Posterior vena cava (tissue), 2 donors: ENCODE data around the gene FBXW8. TPM values are rescaled to one million over a fixed set of nuclear protein-coding genes. Genes with fewer than 3 reads are reported as not detected.

Source experiments
- DNase-seq: peaks from one replicate; pipeline ENCODE4 v3.0.0-alpha.2; 2020; ENCODE audit warnings: low spot score
- intact Hi-C, 2 donors: fragments of 100-400 bp; cut with DNase I; formaldehyde crosslinking; loops; one replicate each; pipeline versions ENCODE4 v1.14.1 to v1.14.2; 2022 to 2023
- long read RNA-seq, 2 donors: library from polyadenylated mRNA; unstranded; transcript quantifications; one replicate each; pipeline ENCODE4 v2.0.0, GENCODE V29; 2020 to 2021
- total RNA-seq, 2 donors: library from RNA; stranded (reverse); fragmentation: NEBNext Ultra II Directional; extraction: Animal tissue kit (Norgen Biotek cat#: 25700); gene quantifications; one replicate each; pipeline ENCODE4 v1.2.1, GENCODE V29; 2021
- donor health status: DM: yes; HTN: yes; CAD: no.
- donor health status: DM: yes; HTN: yes; CAD: no.

The FBXW8 gene, protein sequence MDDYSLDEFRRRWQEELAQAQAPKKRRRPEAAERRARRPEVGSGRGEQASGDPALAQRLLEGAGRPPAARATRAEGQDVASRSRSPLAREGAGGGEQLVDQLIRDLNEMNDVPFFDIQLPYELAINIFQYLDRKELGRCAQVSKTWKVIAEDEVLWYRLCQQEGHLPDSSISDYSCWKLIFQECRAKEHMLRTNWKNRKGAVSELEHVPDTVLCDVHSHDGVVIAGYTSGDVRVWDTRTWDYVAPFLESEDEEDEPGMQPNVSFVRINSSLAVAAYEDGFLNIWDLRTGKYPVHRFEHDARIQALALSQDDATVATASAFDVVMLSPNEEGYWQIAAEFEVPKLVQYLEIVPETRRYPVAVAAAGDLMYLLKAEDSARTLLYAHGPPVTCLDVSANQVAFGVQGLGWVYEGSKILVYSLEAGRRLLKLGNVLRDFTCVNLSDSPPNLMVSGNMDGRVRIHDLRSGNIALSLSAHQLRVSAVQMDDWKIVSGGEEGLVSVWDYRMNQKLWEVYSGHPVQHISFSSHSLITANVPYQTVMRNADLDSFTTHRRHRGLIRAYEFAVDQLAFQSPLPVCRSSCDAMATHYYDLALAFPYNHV
- 10 to 100 TPM; 13.3 to 14.7 TPM for total RNA-seq
- long read RNA-seq, donor 1, partial matches to known transcripts = 3 of 12 reads
- long read RNA-seq, donor 1, other reads (novel, unspliced or antisense) = 7 of 12 reads
- long read RNA-seq, donor 2, full-length matches to known transcripts = 6 of 14 reads
- long read RNA-seq, donor 2, partial matches to known transcripts = 2 of 14 reads
- long read RNA-seq, donor 2, other reads (novel, unspliced or antisense) = 6 of 14 reads

- DNase-seq = peak; percentile 93
- intact Hi-C loops = no loop called here
These were observed at the start of gene FBXW8 for GRCh38 chr12:116910645-116911451. FBXW8 (plus strand) TSS chr12:116910950; CDS start chr12:116911038, 88 bp downstream.

DNA sequence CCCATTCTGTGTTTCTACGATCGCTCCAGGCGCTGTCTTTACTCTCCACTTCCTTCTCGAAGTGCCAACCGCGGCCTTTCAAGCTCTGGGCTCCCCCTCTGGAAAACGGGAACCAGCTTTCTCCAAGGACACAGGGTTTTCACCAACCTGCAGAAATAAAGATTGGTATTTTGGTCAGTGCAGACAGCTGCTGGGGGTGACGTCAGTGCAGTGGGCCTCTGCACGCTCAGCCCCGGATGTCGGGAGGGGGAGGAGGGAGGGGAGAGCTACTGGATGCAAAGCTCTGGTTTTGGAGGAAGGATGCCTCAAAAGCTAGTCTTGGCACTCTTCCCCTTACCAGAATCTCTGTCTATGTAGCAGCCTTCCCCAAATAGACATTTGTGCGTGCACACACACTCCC, 49.4 kb upstream of the FBXW8 start:
- intact Hi-C loops = no loop called here
- no peak for DNase-seq

DNA sequence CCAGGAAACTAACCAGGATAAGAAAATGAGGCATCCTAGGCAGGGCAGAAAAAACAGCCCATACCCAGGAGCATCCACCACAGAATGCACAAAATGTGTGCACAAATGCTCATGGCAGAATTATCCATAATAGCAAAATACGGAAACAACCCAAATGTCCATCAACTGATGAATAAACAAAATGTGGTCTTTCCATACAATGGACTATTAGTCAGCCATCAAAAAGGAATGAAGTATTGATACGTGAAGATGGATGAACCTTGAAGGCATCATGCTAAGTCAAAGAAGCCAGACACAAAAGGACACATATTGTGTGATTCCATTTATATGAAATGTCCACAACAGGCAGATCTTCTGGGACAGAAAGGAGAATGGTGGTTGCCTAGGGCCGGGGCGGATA, 48.6 kb upstream of the FBXW8 start:
- intact Hi-C loops = no loop called here
- DNase-seq = no peak

- DNase-seq = no peak
- intact Hi-C loops = no loop called here
These were observed 47.4 kb upstream of the FBXW8 start for GRCh38 chr12:116863275-116863767.

- intact Hi-C loops = no loop called here
- no peak for DNase-seq
These were observed 46.2 kb upstream of the FBXW8 start for GRCh38 chr12:116864371-116865160.

DNA sequence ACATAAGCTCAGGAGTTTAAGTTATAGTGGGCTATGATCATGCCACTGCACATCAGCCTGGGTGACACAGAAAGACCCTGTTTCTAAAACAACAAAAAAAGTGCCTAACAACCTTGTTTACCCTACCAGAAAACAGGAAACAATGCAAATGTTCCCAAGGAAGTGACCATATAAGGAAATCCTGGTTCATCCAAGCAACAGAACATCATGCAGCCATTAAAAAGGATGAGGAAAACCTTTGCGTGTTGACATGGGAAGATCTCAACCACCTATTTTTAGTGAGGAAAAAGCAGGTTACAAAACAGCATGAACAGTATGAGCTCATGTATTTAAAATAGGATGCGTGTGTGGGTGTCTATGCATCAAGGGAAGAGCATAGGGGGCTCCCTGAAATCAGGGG, 43.2 kb upstream of the FBXW8 start:
- intact Hi-C loops = no loop called here
- DNase-seq = no peak

DNA sequence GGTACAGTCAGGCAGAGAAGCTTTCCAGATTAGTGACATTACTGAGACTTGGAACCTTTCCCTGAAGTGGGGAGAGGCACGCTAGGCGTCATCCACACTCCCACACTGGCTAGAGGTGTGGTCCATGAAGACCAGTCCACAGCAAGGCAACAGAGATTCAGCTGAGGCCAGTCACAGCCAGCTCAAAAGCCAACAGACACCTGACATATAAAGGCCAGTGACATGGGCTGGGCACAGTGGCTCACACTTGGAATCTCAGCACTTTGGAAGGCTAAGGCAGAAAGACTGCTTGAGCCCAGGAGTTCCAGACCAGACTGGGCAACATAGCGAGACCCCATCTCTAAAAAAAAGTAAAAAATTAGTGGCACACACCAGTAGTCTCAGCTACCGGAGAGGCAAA, 40.4 kb upstream of the FBXW8 start:
- DNase-seq = no peak
- intact Hi-C loops = no loop called here

GRCh38 chr12:116874324-116874995, 36.3 kb upstream of the FBXW8 start:
- intact Hi-C loops = no loop called here

DNA sequence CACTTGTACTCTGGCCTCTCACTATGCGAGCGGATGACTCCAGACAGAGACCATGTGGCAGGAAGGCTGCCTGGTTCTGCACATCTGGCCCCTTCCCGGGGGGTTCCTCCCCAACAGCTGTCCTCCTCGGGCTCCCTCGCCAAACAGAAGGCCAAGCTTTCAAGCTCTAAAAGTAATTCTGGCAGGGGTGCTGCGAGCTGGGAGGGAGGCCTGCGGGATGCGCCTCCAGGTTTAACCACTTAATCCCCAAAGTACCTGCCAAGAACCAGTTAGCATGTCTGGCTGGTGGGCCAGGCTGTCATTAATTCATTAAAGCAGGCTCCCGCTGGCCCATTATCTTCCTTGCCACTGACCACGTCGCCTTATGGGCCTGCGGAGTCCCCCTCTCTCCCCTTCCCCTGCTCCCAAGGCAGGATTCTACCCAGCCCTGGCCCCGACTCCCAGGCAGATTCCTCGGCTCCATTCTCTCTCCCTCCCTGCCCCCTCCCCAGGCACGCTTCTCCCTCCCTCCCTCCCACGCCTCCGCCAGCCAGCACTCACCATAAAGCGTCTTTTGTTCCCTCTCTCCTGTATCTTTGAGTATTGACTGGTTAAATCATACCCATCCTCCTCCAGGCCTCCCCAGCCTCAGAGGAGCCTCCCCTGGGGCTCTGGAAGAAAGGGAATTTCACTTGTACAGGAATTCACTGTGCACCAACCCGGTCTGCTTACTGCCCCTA, 34.4 kb upstream of the FBXW8 start:
- peak; percentile 70 for DNase-seq
- intact Hi-C loops = no loop called here

More at GRCh38 chr12:116874324-116874995, 36.3 kb upstream of the FBXW8 start:
- DNase-seq = no peak

DNA sequence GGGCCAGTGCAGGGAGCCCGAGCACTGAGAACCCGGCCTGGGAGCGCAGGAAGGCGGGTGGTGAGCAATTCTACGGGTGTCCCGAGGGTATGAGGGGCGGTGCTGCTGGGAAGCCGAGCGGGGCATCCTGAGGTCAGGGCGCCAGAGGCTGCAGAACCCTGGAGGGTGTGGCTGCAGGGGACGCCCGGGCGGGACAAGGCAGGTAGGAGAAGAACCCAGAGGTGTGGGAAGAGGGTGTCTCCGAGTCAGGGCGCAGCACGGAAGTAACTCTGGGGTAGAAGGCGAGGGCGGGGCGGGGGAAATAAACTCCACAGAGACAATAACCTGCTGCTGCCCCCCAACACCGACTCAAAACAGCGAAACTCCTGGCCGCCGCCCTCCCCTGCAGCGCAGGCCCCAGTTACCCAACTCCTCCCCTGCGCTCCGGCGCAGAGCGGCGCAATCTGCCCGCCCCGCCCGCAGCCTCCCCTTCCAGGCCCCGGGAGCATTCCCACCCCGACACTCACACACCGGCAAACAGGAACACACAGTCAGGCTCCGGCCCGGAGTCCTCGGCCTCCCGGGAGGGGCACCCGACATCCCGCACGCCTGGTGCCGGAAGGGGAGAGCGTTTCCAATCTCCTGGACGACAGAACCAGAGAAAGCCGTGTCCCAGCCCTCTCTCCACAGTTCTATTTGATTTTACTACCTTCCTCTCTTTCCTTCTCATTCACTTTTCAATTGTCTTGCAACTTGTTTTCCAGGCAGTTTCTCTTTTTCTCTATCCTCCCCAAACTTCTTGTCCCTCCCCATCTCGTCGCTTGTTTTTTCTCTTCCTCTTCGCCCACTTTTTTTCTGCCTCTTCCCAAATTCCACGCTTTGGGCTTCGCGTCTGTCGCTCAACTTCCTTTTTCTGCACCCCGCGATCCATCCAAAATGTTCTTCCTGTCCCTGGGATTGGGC, 31.9 kb upstream of the FBXW8 start:
- intact Hi-C loops = no loop called here

DNA sequence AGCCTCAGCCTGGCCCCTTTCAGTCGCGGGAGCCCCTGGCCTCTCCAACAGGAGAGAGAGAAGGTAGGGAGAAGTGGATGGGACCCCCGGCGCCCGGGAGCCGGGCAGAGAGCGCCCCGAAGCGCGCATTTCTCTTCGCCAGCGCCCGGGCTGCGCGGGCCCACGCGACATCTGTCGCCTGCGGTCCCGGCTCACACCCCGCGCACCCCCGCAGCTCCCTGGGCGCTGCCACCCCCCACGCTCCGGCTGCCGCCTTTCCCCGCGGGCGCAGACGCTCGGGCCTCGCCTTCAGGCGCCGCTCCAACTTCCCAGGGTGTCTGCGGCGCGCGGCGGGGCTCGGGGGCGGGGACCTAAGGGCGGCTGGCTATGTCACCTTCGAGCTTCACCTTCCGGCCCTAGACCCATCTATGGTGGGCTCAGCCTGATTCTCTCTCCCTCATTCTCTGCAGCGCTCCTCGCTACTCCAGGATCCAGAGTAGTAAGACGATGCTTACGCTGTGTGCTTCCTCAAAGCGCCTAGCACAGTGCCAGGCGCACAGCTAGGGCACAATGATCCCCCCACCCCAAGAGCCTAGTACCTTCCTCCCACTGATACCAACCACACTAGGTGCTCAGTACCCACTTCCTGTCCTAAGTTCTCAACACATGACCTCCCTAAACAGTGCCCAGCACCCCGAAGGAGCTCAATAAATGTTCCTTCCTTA, 31.1 kb upstream of the FBXW8 start:
- intact Hi-C loops = loop anchor here in 1 of 2 donors (5.0 kb wide), 1 partner anchor 177 kb away; no protein-coding TSS in a partner anchor
- DNase-seq = no peak

More for the DNA sequence above, 31.9 kb upstream of the FBXW8 start:
- no peak for DNase-seq

DNA sequence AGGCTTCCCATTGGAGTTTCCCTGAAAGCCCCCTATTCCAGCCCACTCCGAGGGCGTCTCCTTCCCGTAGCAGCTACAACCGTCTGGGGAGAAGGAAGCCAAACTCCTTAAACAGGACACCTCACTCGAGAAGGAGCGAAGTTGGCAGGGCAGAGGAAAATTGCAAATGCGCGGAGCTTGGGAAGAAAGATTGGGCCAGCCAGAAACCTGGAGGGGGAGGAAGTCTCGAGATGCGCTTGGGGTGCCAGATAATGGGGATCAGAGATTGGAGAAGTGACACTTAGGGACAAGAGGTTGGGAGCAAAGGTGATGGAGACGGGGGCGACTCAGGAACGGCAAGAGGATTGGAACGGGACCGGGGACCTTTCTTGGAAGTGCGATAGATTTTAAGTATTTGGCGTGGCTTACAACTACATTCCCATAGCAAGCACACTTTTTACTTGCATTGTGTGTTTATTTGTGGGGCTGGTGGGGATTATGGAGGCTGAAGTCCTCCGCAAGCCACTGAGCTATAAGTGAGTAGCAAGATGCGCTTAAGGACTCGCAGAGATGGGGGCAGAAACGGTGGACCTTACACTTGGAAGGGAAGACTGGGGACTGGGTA, 30.4 kb upstream of the FBXW8 start:
- no peak for DNase-seq
- intact Hi-C loops = loop anchor here in 1 of 2 donors (5.0 kb wide), 1 partner anchor 178 kb away; no protein-coding TSS in a partner anchor

DNA sequence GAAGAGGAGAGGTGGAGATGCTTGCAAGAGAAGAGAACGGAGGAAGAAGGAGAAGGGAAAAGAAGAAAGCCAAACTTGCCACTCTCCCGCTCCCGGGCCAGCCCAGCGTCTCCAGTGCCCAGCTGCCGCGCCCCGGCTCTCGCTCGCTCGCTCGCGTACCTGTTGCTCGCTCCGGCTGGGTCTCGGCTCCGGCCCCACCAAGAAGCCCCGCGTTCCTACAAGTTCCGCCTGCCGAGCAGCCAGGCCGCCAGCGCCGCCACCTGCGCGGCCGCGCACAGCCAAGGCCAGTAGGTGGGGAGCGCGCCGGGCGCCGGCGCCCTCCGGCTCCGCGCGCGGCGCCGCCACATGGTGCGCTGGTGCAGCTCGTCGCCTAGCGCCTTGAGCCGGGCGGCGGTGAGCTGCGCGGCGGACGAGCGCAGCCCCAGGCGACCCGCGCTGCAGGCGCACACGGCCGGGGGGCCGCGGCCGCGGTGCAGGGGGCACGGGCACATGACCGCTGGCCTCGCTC, 29.9 kb upstream of the FBXW8 start:
- no peak for DNase-seq
- intact Hi-C loops = loop anchor here in 1 of 2 donors (5.0 kb wide), 1 partner anchor 179 kb away; no protein-coding TSS in a partner anchor

- DNase-seq = no peak
These were observed 29.3 kb upstream of the FBXW8 start, which contains the start of gene HRK for GRCh38 chr12:116881325-116881876. HRK (minus strand) TSS chr12:116881441; CDS start chr12:116881307, 134 bp downstream.

More at GRCh38 chr12:116881325-116881876, 29.3 kb upstream of the FBXW8 start, which contains the start of gene HRK:
- intact Hi-C loops = loop anchor here in 1 of 2 donors (5.0 kb wide), 1 partner anchor 179 kb away; no protein-coding TSS in a partner anchor
